Measurements from ENCODE around the gene CENPB.

DNA sequence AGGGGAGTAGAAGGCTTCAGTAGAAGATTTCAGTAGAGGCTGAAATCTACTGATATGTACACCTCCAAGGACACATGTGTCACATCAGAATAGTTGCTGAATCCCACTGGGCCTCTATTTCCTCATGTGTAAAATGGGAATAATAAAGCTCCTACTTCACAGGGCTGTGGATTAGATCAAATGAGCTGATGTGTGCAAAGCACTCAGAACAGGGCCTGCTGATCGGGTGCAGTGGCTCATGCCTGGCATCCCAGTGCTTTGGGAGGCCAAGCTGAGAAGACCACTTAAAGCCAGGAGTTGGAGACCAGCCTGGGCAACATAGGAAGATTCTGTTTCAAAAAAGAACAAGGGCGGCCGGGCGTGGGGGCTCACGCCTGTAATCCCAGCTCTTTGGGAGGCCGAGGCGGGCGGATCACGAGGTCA lies 25.7 kb upstream of the CENPB start:
- TF ChIP-seq EZH2 (IDR thresholded peaks at IDR 0.05; ENCODE audit: borderline replicate concordance, low read depth, low read length, poor library complexity, severe bottlenecking) = no peak
- no peak for TF ChIP-seq CTCF (conservative IDR thresholded peaks at IDR 0.05; ENCODE audit: low read depth, low read length)
